ENCODE data around the gene SLC22A1.

GRCh38 chr6:160163912-160164311 lies 42.3 kb downstream of the SLC22A1 start:
- TF ChIP-seq CTCF (IDR thresholded peaks at IDR 0.05) (no peak), EZH2 (IDR thresholded peaks at IDR 0.05; ENCODE audit: borderline replicate concordance, insufficient read depth, low read depth, low read length, poor library complexity, severe bottlenecking) (no peak)

Data from B cell (primary cell).